HG03432 (cell line): ENCODE results near the gene IL3.
A peak's percentile ranks its signal among the peaks of the same experiment; 100 is the strongest.

Experiments
- ATAC-seq: cut with Tn5 transposase; IDR thresholded peaks from one replicate; pipeline ENCODE4 v1.9.1; 2021; ENCODE audit warnings: mild to moderate bottlenecking, moderate library complexity; ENCODE audit not compliant: unreplicated experiment

The IL3 gene

DNA sequence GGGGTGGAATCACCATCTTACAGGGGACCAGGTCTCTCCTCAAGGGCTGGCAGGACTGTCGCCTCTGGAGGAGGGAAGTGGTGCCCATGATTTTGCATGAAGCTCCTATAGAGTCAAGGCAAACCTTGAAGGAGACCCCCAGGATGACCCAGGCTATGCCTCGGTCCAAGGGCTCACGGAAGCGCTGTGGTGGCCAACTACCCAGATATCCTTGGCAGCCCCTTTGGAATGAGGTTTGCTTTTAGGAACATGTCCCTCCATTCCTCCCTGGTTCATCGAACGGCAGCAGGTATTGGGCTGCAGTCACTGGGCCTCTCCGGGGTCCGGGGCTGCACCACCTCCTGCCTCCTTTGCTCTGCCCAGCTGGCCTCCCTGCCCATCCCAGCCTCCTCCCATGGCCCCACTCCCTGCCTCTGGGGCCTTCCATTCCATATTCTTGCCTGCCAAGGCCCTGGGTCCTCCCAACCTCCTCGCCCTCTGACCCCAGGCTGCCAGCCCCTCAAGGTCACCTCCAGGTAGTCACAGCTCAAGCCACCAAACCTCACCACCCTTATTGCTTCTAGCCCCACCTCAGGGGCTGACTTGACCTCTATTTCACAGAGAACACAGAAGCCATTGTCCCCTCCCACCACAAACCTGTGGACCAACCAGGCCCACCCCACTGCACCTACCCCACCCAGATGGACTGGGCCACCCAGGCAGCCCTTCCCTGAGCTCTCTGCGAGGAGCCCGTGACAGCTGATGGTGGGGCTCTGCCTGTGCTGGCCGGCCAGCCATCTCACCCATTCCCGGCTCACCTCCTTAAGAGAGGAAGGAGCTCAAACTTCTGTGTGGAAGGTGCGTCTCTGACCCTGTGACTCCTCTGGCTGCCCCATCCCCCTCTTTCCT lies 3.6 kb upstream of the IL3 start:
- ATAC-seq = no peak

DNA sequence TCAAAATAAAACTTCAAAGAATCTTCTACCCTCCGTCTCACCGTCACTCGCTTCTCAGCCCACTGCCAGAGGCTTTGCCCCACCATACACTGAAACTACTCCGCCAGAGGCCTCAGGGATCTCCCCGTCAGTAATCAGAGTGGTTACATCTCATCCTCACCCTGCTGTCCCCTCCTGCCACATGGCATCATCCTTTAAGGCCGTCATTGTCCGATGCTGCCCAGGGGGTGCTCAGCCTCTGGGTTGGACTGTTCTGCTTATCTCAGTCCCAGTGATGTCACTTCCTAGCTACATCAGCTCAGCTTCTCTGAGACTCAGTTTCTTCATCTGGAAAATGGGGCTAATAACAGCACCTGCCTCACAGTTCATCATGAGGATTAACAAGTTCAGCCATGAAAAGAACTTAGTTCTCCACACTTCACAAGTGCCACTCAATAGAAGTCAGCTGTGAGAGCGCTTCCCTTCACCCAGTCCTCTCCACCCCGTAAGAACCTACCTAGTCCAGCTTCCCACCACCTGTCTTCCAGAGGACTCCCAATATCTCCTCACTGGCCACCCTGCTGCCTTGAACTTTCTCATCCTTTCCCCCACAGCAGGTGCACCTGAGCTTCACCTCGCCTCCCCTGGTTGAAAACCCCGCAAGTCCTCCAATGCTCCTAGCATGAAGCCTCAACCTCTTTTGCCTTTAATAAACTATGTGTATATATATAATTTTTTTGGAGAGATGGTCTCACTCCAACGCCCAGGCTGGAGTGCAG lies 2.8 kb upstream of the IL3 start:
- no peak for ATAC-seq

DNA sequence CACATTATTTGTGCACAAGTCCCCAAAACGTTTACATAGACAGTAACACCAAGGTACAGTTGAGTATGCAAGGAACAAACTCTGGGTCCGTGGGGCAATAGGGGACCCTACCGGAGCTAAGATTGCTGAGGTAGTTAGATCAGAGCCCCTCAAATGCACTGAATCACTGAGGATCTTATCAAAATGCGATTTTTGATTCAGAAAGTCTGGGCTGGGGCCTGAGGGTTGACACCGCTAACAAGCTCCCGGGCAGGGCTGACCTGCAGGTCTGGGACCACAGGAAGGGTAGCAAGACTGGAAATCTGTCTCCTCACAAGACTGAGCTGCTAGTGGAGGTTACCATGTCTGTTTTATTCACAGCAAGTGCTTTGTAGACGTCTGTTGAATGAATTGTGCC lies 1.8 kb upstream of the IL3 start:
- ATAC-seq = no peak

DNA sequence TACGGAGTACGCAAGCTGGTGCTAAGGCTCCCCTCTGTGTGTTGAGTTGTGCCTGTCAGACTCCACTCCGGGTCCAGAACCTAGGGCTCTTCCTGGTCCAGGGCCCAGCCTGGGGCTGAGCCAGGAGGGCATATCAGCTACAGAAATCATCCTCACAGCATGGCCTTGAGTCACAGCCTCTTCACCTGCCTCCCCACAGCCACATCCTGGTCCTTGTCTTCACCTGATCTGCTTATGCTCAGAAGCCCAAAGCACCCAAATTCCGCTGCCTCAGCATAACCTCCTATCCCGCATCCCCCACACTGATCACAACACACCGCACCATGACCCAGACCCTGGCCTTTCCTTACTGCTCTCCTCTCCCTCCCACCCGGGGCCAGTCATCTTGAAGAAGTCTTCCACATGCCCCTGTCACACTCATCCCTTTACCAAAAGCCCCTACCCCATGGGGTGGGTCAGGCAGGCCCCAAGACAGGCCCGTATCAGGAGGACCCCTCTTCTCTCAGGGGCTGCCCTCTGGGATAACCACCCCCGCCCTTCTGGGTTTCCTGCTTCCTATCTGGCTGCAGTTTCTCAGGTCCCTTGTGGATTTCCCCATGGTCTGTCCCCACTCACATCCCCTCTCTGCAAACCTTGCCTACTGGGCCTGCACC lies 1.3 kb upstream of the IL3 start:
- no peak for ATAC-seq

DNA sequence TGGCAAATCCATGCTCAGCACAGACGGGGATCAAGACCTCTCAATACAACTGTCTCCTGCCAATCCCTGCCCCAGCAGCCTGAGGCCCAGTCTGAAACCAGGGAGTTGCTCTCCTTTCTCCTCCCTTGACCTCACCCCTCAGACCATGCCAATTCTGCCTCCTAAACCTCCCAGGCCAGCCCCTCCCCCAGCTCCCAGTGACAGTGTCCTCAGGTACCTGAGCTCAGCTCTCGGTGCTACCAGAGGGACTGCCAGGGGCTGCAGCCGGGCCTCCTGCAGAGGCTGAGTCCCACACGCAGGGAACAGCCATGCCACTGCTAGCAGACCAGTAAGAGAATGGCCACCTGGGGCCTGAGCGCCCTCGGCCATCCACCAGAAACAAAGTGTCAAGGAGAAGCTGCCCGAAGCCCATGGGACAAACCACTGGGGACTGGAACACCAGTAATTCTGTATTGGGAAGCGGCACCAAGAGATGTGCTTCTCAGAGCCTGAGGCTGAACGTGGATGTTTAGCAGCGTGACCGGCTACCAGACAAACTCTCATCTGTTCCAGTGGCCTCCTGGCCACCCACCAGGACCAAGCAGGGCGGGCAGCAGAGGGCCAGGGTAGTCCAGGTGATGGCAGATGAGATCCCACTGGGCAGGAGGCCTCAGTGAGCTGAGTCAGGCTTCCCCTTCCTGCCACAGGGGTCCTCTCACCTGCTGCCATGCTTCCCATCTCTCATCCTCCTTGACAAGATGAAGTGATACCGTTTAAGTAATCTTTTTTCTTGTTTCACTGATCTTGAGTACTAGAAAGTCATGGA lies 557 bp upstream of the IL3 start:
- ATAC-seq = no peak

DNA sequence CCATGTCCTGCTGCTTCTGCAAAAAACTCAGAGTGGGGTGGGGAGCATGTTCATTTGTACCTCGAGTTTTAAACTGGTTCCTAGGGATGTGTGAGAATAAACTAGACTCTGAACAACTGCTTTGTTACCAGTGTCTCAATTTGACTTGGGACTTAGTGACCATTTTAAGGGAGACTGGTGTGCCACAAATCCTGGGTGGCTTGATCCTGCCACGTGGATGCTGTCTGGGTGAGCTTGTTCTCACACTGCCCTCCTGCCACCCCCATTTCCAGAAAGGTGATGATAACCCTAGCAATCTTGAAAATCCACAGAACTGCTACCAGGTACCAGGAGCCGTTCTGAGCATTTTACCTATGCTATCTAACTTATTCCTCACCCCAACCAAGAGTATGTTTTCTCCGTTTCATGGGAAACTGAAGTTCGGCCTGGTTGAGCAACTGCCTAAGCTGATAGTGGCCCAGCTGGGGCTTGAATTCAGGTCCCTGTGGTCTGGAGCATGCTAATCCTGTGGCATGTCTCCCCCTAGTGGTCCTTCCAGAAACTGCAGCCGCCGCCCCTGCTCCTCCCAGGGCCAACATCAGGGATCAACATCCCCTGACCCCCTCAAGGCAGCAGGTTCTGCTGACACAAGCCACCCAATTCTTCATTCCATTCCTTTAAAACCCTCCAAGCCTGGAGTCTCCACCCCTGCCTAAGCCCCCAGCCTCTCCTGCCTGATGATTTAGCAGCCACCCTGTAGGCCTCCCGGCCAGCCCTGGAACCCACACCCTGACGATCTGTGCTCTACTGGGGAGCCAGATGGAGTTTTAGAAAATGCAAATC lies 2.8 kb downstream of the IL3 start:
- peak; percentile 67 for ATAC-seq

DNA sequence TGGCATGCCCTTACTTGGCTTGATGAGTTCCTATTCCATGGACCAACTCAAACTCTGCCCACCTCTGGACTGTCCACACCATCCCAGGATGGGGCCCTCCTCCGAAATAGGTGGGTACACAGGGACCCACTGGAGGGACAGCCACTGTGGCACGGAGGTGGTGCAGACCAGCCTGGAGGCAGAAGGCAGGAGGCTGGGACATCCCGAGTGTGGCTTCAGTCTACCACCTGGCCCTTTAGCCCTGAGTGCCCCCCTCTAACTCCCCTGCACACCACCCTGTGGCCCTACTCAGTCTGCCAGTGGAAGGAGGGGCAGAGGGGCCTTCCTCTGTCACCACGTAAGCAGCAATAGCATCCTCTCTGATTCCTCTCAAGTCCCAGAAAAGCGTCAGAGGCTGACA lies 3.7 kb downstream of the IL3 start:
- ATAC-seq = no peak

DNA sequence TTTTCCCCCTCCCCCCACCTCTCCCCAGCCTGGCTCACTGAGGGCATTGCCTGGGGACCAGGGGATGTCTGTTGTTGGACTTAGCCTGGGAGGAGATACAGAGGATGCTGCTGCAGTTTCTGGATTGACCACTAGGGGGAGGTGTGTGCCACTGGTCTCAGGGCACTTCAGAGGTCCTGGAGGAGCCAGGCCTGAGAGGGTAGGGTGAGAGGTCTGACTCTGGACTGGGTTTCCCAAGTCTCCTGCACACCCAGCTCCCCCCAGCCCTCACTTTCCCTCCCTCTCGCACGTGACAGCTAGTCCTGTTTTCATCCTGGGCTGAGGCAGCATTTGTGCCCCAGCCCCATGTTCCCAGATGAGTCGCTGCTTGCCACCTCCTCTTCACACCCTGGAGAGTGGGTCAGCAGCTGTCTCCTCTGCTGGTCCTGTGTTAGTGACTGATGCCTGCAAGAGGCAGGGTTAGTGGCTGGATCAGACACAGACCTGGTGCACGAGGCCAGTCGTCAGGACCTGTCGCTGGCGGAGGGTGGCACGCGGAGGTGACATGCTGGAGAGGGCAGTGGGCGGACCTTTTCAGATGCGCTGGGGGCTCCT lies 4.4 kb downstream of the IL3 start:
- peak; percentile 73 for ATAC-seq

DNA sequence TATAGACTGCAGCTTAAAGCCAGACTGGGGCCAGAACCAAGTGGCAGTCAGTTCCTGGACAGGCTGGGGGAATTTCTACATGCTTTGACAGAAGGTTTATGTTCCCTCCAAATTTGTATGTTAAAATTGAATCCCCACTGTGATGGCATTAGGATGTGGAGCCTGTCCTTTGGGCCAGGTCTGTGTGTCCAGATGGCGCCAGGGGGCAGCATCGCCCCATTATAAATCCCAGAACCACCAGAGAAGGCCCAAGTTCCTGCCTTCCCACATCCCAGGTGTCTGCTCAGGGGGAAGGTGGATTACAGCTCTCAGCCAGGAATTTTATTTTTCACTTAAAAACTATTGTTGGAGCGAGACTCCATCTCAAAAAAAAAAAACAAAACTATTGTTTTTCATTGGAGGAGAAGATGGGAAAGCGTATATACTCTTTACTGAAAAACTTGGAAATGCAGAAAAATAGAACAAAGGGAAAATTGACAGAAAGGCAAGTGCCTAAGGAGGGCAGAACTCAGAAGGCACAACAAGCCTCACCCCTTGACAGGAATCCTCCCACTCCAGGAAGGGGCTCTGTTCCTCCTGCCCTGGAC lies 5.0 kb downstream of the IL3 start:
- ATAC-seq = peak; percentile 47

DNA sequence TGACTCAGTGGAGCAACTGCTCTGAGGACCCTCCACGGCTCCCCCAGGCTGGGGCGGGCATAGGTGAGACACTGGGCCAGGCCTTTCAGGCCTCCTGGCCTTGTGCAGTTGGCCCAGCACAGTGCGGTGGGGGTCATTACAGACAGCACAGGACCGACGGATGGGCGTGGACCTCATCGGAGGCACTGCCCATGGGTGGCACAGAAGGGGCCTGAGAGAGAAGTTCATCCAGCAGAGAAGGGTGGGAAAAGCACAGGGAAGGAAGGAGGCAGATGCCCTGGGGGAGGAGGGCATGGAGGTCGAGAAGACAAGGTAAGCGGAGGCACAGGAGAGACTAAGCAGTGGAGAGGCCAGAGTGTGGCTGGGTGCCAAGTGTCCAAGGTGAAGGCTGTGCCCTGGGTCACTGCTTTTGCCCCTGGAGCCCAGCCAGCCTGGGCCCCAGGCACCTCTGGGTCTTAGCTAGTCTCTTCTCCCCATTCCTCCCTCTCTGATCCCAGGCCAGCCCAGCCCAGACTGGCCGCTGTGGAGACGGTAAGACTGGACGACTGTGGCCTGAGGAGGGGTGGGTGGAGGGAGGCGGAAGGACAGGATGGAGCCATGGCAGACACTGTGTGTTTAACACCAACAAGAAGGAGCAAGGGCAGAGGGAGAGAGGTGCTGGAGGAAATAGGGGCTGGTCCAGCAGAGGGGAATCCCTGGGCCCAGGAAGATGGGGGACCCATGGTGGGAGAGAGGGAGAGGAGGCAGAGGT lies 5.7 kb downstream of the IL3 start:
- ATAC-seq = no peak

DNA sequence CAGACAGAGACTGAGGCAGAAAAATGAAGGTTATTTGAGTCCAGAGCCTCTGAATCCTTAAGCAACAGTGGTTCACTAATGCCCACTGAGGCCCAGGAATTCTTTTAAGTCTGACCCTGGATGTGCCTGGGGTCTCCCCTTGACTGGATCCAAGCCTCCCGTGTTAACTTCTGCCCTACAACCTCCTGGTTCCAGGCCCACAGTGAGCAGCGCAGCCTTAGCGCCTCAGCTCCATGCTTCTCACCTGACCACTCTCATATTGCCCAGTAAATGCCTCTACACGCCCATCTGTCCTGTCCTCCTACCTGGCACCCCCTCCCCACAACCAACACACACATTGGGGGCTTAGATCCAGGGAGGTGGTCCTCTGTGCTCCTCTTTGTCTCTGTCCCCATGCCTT lies 6.4 kb downstream of the IL3 start:
- no peak for ATAC-seq

DNA sequence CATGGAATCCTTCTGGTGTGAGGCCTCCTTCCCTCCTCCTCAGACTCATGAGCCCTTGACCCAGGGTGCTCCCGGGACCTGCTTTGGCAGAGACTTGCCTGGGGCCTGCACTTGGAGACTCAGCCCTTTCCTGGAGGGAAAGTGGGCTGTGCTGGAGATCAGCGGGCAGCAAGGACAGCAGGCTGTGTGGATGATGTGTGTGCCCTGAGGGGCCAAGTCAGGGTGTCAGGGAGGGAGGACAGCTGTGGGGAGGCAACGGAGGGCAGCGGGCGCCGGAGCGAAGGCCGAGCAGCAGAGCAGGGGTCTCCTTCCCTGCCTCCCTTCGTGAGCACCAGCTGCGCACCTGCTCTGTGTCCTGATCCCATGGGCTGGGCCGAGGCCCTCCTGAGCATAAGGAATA lies 7.0 kb downstream of the IL3 start:
- no peak for ATAC-seq

DNA sequence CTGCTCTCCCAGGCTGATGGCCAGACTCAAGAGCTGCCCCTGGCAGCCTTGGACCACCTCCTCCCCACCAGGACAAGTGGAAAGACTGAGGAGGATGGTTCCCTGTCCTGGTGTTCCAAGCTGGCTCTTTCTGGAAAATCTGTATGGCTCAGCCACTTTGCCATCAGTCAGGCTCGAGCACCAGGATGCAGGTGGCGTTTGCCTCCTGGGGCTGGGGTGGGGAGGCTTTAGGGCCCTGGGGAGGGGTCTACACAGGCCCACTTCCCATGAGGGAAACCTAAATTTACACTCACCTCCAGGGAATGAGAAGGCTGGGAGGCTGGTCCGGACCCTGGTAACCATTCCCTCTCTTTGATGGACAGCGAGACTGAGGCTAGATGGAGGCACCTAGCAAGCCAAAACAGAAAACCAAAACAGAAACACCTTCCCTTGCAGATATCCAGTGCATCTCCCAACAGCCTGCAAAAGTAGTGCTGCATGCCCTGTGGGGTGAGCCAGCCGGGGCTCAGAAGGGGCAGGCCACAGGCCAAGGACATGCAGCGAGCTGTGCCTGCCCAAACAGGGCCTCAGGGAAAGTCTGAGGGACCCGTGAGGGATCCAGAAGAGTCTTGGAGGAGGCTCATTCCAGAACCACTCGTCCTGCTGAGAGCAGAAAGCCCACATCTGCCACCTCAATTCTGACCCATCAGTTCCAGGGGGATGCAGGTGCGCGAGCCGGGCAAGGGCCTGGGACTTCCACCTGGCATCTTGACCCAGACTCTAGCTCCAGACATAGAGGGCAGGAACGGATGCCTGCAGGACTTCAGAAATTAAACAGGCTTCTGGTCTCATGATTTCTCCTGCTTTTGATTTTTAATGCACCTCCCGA lies 7.7 kb downstream of the IL3 start:
- no peak for ATAC-seq

DNA sequence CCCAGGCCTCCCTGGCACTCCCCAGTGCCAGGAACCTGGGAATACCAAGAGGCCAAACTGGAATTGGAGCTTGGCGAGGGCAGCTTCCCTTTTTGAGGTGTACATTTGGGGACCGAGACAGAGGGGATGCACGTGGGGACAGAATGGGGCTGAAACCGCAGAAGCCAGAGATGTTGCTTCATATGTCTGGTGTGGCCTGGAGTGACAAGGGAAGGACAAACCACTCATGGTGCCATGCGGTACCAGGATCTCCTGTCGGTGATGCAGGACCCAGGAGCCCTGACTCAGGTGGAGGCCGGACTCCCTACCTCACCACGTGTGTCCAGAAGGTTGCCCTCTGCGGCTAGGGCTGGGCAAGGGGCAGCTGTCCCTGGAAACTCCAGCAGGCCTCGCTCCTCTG lies 9.1 kb downstream of the IL3 start:
- ATAC-seq = no peak

DNA sequence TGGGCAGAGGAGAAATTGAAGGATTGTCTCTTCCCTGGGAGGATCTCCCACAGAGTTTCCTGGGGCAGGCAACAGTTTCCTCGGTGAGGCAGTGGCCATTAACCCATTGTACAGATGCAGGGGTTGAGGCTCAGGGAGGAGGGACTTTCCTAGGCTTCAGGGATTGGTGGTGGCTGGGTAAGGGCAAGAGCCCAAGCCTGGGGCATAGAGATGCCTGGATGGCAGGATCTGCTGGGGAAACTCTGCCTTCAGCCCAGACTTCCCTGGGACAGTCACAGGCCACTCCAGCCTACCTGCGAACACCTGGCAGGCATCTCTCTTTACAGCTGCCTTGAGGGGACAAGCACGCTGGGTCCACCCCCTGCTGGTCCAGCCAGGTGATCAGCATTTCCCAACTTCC lies 9.5 kb downstream of the IL3 start:
- ATAC-seq = no peak

DNA sequence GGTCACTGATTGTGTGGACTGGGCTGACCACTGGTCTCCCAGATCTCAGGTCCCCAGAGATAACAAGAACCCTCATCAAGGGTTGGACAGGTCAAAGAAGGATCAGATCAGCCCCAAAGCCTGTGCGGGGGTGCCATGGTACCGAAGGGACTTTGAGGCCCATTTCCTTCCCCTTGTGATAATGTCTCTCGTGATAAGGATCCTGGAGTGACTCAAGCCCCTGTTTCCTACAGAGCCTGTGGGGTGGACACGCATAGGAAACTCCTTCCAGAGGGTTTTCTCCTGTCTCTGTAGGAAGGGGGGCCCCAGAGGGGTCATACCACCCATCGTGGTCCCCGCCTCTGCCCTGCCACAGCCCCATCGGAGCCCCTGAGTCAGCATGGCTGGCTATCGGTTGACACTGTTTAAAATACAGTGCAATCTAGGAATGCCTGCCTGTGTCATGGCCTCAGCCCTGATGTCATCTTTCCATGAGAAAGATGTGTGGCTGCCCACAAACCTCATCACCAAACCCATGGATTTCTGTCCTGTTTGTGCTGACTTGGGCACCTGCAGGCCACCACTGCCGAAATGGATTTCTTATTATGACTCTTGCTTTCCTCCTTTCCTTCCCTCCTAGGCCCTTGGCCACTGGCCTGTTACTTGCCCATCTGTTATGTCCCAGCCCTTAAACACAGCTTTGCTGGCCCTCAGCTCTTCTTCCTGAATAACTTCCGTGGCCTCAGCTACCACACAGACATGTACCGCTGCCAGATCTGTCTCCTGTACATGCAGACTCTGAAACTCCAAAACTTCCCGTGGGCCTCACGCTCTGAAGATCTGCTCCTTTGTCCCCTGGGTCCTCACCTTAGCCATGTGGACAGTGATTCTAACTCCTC lies 10.2 kb downstream of the IL3 start:
- ATAC-seq = no peak

DNA sequence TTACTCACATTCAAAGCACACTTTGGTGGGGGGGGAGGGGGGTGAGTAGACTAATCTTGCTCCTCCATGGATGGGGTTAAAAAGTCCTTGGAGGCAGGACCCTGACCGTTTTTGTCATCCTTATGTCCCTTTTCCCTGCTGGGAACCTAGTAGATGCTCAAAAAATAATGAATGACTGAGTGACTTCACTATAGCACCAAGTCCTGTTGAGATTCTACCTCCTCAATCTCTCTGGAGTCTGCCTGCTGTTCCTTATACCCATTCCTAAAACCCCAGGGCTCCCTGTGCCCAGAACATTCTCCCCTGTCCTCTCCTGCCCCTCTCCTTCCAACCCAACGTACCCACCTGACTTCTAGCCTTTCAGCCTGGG lies 10.9 kb downstream of the IL3 start:
- no peak for ATAC-seq
